ENCODE measurements around the gene LSAMP.
"Not testable (repeated sequence)": the region's sequence is repeated elsewhere in the genome, so short reads cannot be mapped to it uniquely, and the experiment has no call there.

LSAMP gene

GRCh38 chr3:116226266-116226665 is 219.0 kb downstream of the LSAMP start:
- Histone ChIP-seq H3K27me3 (ENCODE audit: insufficient read depth, low read length) (no peaks in the 10 kb centered on the region), H3K36me3 (ENCODE audit: insufficient read depth, low read length) (no peaks in the 10 kb centered on the region), H3K4me3 (ENCODE audit: low read length) (no peak overlapping the region), H3K4me1 (ENCODE audit: insufficient read depth, low read length) (peaks cover 4% of the 10 kb centered on the region), H3K9me3 (ENCODE audit: low read length) (no peaks in the 10 kb centered on the region), H2AFZ (ENCODE audit: low read depth, low read length) (no peak overlapping the region)

GRCh38 chr3:116216761-116217160 is 228.5 kb downstream of the LSAMP start:
- H2AFZ ChIP-seq (ENCODE audit: low read depth, low read length), result no peak overlapping the region
- H3K4me1 ChIP-seq (ENCODE audit: insufficient read depth, low read length), result peaks cover 3% of the 10 kb centered on the region
- H3K4me3 ChIP-seq (ENCODE audit: low read length), result no peak overlapping the region
- H3K9me3 ChIP-seq (ENCODE audit: low read length), result no peaks in the 10 kb centered on the region
- no peaks in the 10 kb centered on the region for H3K36me3 ChIP-seq (ENCODE audit: insufficient read depth, low read length)
- no peaks in the 10 kb centered on the region for H3K27me3 ChIP-seq (ENCODE audit: insufficient read depth, low read length)

DNA sequence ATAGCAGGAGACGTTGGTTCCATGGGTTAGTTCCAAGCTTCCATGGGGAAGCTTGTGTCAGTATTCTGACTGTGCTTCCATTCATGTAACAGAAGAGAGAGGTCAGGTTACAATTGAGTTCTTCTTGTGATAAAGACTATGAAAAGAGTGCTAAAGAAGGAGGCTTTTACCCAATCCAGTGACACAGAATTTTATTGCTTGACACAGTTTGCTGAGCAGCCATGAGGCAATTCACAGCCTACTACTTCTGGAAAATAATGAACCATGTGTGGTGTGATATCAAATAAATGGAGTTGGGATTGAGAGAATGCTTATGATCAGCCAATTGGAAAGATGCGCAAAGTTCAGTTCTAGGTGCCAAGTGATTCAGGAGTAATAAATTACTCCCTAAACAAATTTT is 233.4 kb downstream of the LSAMP start:
- no peaks in the 10 kb centered on the region for H3K27me3 ChIP-seq (ENCODE audit: insufficient read depth, low read length)
- H3K9me3 ChIP-seq (ENCODE audit: low read length), result peaks cover 3% of the 10 kb centered on the region
- no peak overlapping the region for H2AFZ ChIP-seq (ENCODE audit: low read depth, low read length)
- no peaks in the 10 kb centered on the region for H3K36me3 ChIP-seq (ENCODE audit: insufficient read depth, low read length)
- H3K4me1 ChIP-seq (ENCODE audit: insufficient read depth, low read length), result peaks cover 3% of the 10 kb centered on the region
- H3K4me3 ChIP-seq (ENCODE audit: low read length), result no peak overlapping the region

- H3K4me1 ChIP-seq (ENCODE audit: insufficient read depth, low read length); H2AFZ ChIP-seq (ENCODE audit: low read depth, low read length); H3K27me3 ChIP-seq (ENCODE audit: insufficient read depth, low read length); H3K36me3 ChIP-seq (ENCODE audit: insufficient read depth, low read length); H3K4me3 ChIP-seq (ENCODE audit: low read length); H3K9me3 ChIP-seq (ENCODE audit: low read length): not testable (repeated sequence)
Observed at GRCh38 chr3:116208830-116209229, 236.5 kb downstream of the LSAMP start.

- H2AFZ ChIP-seq (ENCODE audit: low read depth, low read length), result no peak overlapping the region
- no peaks in the 10 kb centered on the region for H3K36me3 ChIP-seq (ENCODE audit: insufficient read depth, low read length)
- H3K9me3 ChIP-seq (ENCODE audit: low read length), result no peaks in the 10 kb centered on the region
- H3K4me1 ChIP-seq (ENCODE audit: insufficient read depth, low read length), result no peaks in the 10 kb centered on the region
- H3K4me3 ChIP-seq (ENCODE audit: low read length), result no peak overlapping the region
- no peaks in the 10 kb centered on the region for H3K27me3 ChIP-seq (ENCODE audit: insufficient read depth, low read length)
Observed at GRCh38 chr3:116200956-116201690, 244.2 kb downstream of the LSAMP start.

- no peaks in the 10 kb centered on the region for H3K4me1 ChIP-seq (ENCODE audit: insufficient read depth, low read length)
- H3K4me3 ChIP-seq (ENCODE audit: low read length), result no peak overlapping the region
- no peaks in the 10 kb centered on the region for H3K36me3 ChIP-seq (ENCODE audit: insufficient read depth, low read length)
- H3K27me3 ChIP-seq (ENCODE audit: insufficient read depth, low read length), result no peaks in the 10 kb centered on the region
- H3K9me3 ChIP-seq (ENCODE audit: low read length), result no peaks in the 10 kb centered on the region
- no peak overlapping the region for H2AFZ ChIP-seq (ENCODE audit: low read depth, low read length)
Observed at GRCh38 chr3:116199063-116199462, 246.2 kb downstream of the LSAMP start.

DNA sequence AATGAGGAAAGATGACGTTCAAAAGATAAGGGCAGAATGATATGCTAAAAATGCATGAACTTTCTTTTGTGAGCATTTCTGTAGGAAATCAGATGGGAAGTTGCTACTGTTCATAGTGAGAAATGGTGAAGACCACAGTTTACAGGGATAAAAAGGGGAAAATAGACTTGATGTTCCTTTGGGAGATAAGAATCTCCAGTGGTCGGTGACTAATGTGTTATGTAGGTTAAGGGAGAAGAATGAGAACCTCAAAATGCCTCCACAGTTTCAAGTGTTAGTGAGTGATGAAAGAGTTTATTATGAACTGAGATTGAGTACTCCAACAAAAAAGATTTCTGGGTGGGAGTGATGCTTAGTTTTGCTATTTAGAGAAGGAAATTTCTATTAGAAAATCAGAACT is 247.2 kb downstream of the LSAMP start:
- H3K36me3 ChIP-seq (ENCODE audit: insufficient read depth, low read length), result no peaks in the 10 kb centered on the region
- H3K27me3 ChIP-seq (ENCODE audit: insufficient read depth, low read length), result no peaks in the 10 kb centered on the region
- no peaks in the 10 kb centered on the region for H3K4me1 ChIP-seq (ENCODE audit: insufficient read depth, low read length)
- no peak overlapping the region for H3K4me3 ChIP-seq (ENCODE audit: low read length)
- H3K9me3 ChIP-seq (ENCODE audit: low read length), result no peaks in the 10 kb centered on the region
- no peak overlapping the region for H2AFZ ChIP-seq (ENCODE audit: low read depth, low read length)

DNA sequence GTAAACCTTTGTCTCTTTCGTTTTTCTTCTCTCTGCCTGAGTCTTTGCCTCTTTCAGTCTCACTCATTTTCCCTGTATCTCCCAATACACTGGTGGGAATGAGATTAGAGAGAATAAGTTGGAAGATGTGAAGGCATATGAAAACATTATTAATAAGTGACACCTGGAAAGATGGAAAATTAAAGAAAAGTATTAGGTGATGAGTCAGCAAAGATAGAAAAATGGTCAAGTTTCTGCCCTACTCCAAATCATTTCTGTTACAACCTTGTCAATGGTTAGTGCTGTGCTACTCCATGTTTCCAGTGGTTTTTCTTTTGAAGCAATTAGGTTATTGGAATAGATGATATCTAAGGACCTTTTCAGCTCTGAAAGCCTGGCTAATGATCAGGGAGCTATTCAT is 252.8 kb downstream of the LSAMP start:
- no peak overlapping the region for H2AFZ ChIP-seq (ENCODE audit: low read depth, low read length)
- H3K4me1 ChIP-seq (ENCODE audit: insufficient read depth, low read length), result no peaks in the 10 kb centered on the region
- no peaks in the 10 kb centered on the region for H3K9me3 ChIP-seq (ENCODE audit: low read length)
- no peaks in the 10 kb centered on the region for H3K27me3 ChIP-seq (ENCODE audit: insufficient read depth, low read length)
- H3K36me3 ChIP-seq (ENCODE audit: insufficient read depth, low read length), result no peaks in the 10 kb centered on the region
- H3K4me3 ChIP-seq (ENCODE audit: low read length), result no peak overlapping the region

DNA sequence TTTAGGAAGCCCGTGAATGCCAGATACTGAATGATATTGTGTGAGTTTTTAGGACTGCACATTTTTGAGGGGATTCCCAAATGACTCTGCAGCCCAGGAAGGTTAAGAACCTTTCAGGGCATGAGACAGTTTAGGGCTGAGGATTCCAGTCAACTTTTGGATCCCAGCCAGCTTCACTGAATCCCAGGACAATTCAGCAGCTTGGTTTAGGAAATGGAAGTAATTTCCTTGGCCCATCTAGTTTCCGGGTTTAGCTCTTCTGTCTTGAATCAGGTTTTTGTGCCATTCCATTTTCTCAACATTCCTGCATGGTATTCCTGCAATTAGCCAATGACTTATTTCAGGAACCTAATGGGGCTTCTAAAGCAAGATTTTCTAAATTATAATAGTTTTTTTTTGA is 253.9 kb downstream of the LSAMP start:
- Histone ChIP-seq H3K4me3 (ENCODE audit: low read length) (no peak overlapping the region), H3K9me3 (ENCODE audit: low read length) (no peaks in the 10 kb centered on the region), H3K27me3 (ENCODE audit: insufficient read depth, low read length) (no peaks in the 10 kb centered on the region), H3K4me1 (ENCODE audit: insufficient read depth, low read length) (no peaks in the 10 kb centered on the region), H2AFZ (ENCODE audit: low read depth, low read length) (no peak overlapping the region), H3K36me3 (ENCODE audit: insufficient read depth, low read length) (no peaks in the 10 kb centered on the region)

DNA sequence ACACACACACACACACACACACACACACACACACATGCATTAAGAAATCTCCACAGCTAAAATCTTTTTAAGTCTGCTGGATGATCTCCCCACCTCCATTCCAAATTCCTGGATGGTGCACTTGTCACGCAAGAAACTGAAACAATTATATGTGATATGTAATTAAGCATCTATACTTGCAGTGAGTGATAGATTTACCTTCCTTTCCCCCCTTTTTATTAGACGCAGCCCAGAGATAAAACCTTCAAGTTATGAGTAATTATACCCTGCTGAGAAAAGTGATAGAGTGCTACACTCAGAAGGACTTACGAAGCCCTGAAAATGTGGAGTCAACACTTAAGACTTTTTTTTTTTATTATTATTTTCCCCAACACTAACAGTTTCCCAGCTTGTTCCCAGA is 255.2 kb downstream of the LSAMP start:
- H3K9me3 ChIP-seq (ENCODE audit: low read length), result no peaks in the 10 kb centered on the region
- no peak overlapping the region for H2AFZ ChIP-seq (ENCODE audit: low read depth, low read length)
- H3K4me3 ChIP-seq (ENCODE audit: low read length), result no peak overlapping the region
- H3K27me3 ChIP-seq (ENCODE audit: insufficient read depth, low read length), result no peaks in the 10 kb centered on the region
- H3K36me3 ChIP-seq (ENCODE audit: insufficient read depth, low read length), result no peaks in the 10 kb centered on the region
- H3K4me1 ChIP-seq (ENCODE audit: insufficient read depth, low read length), result no peaks in the 10 kb centered on the region

DNA sequence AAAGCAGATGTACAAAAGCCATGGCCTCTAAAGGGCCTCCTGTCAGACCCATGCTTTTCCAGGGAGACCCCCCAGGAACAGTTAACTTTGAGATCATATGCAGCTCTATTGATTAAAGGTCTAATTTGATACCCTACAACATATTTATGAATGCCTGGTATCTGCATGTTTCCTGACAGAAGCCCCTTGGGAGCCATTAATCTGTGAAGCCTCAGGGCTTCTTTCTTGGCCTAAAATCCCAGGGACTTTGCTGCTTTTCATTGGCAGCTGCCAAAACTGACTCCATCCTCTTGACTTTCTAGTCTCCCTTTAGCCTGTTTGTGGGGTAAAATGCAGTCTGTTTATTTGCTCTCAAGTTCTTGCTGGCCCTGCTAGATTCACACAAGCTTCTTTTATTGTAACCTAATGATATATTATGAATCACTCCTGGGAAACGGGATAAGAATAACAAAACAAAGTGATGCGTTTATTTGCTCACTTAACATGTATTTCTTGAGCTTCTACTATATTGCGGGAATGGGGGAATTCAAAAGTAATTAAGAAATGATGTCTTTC is 257.0 kb downstream of the LSAMP start:
- Histone ChIP-seq H3K27me3 (ENCODE audit: insufficient read depth, low read length) (no peaks in the 10 kb centered on the region), H2AFZ (ENCODE audit: low read depth, low read length) (no peak overlapping the region), H3K9me3 (ENCODE audit: low read length) (no peaks in the 10 kb centered on the region), H3K36me3 (ENCODE audit: insufficient read depth, low read length) (no peaks in the 10 kb centered on the region), H3K4me3 (ENCODE audit: low read length) (no peak overlapping the region), H3K4me1 (ENCODE audit: insufficient read depth, low read length) (no peaks in the 10 kb centered on the region)

- Histone ChIP-seq H3K9me3 (ENCODE audit: low read length) (no peaks in the 10 kb centered on the region), H3K4me1 (ENCODE audit: insufficient read depth, low read length) (no peaks in the 10 kb centered on the region), H2AFZ (ENCODE audit: low read depth, low read length) (no peak overlapping the region), H3K27me3 (ENCODE audit: insufficient read depth, low read length) (no peaks in the 10 kb centered on the region), H3K4me3 (ENCODE audit: low read length) (no peak overlapping the region), H3K36me3 (ENCODE audit: insufficient read depth, low read length) (no peaks in the 10 kb centered on the region)
Observed at GRCh38 chr3:116186049-116186448, 259.2 kb downstream of the LSAMP start.

GRCh38 chr3:116181159-116181558 is 264.1 kb downstream of the LSAMP start:
- H3K36me3 ChIP-seq (ENCODE audit: insufficient read depth, low read length), result no peaks in the 10 kb centered on the region
- H3K4me3 ChIP-seq (ENCODE audit: low read length), result no peak overlapping the region
- H3K9me3 ChIP-seq (ENCODE audit: low read length), result no peaks in the 10 kb centered on the region
- peaks cover 3% of the 10 kb centered on the region for H3K4me1 ChIP-seq (ENCODE audit: insufficient read depth, low read length)
- H2AFZ ChIP-seq (ENCODE audit: low read depth, low read length), result no peak overlapping the region
- no peaks in the 10 kb centered on the region for H3K27me3 ChIP-seq (ENCODE audit: insufficient read depth, low read length)

- H3K9me3 ChIP-seq (ENCODE audit: low read length), result no peaks in the 10 kb centered on the region
- H2AFZ ChIP-seq (ENCODE audit: low read depth, low read length), result no peak overlapping the region
- no peak overlapping the region for H3K4me3 ChIP-seq (ENCODE audit: low read length)
- H3K36me3 ChIP-seq (ENCODE audit: insufficient read depth, low read length), result no peaks in the 10 kb centered on the region
- H3K4me1 ChIP-seq (ENCODE audit: insufficient read depth, low read length), result peaks cover 4% of the 10 kb centered on the region
- no peaks in the 10 kb centered on the region for H3K27me3 ChIP-seq (ENCODE audit: insufficient read depth, low read length)
Observed at GRCh38 chr3:116179091-116179490, 266.2 kb downstream of the LSAMP start.
